Measurements from ENCODE around the gene PTPRU. TPM values are rescaled to one million over a fixed set of nuclear protein-coding genes. Genes with fewer than 3 reads are reported as not detected.
"Not testable (repeated sequence)": the region's sequence is repeated elsewhere in the genome, so short reads cannot be mapped to it uniquely, and the experiment has no call there.

Gene PTPRU
- total and polyA plus RNA-seq, 7 experiments from 2014 or later = 0.17 to 0.42 TPM; not detected in 5

DNA sequence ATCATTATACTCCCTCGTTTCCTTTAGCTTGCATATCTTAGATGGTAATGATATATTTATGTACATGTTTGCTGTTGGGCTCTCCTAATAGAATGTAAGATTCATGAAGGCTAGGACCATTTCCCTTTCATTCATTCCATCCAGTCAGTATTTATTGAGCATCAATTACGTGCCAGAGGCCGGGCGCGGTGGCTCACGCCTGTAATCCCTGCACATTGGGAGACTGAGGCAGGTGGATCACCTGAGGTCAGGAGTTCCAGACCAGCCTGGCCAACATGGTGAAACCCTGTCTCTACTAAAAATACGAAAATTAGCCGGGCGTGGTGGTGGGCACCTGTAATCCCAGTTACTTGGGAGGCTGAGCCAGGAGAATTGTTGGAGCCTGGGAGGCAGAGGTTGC, 1.4 kb upstream of the PTPRU start:
- Mint-ChIP-seq H3K4me1 (peaks cover 23 to 41% (median 39%) of the 10 kb centered on the region in 7 donors), H3K4me3 (peak overlapping the region in 2 of 10 donors; percentile 17 to 30), H3K27me3 (peaks cover 24 to 57% (median 41%) of the 10 kb centered on the region in 5 donors)
- not testable (repeated sequence) for H3K9me3 ChIP-seq (ENCODE audit: control insufficient read depth in 2 of 3, low read length in 3 of 3); H3K27ac Mint-ChIP-seq; H3K36me3 ChIP-seq (ENCODE audit: control insufficient read depth in 2 of 3, insufficient read depth in 3 of 3, low read length in 3 of 3); H3K27ac ChIP-seq (ENCODE audit: low read depth, low read length); H3K36me3 Mint-ChIP-seq; ATAC-seq; H3K9me3 Mint-ChIP-seq; DNase-seq; H3K4me3 ChIP-seq (ENCODE audit: low read length)
- ChIA-PET CTCF (interaction anchor here (1.4 kb wide), 1 partner anchor 1145 kb away, joined by 9 read pairs; no protein-coding TSS in a partner anchor), POLR2A (interaction anchor here (1.8 kb wide), 1 partner anchor 1145 kb away, joined by 4 read pairs; no protein-coding TSS in a partner anchor)
- Histone ChIP-seq H3K27me3 (ENCODE audit: control insufficient read depth in 2 of 2, insufficient read depth in 2 of 2, low read length in 2 of 2) (peaks cover 12 to 14% of the 10 kb centered on the region in 2 donors), H3K4me1 (ENCODE audit: control insufficient read depth in 2 of 2, insufficient read depth in 2 of 2, low read length in 2 of 2) (peaks cover 13 to 20% of the 10 kb centered on the region in 2 donors)
- intact Hi-C loops (cut with micrococcal nuclease) = loop anchor here (5.0 to 10.0 kb wide), 6 partner anchors 53 to 1930 kb away; partner anchors contain the start of gene SRSF4 (in 1 of the 2)

DNA sequence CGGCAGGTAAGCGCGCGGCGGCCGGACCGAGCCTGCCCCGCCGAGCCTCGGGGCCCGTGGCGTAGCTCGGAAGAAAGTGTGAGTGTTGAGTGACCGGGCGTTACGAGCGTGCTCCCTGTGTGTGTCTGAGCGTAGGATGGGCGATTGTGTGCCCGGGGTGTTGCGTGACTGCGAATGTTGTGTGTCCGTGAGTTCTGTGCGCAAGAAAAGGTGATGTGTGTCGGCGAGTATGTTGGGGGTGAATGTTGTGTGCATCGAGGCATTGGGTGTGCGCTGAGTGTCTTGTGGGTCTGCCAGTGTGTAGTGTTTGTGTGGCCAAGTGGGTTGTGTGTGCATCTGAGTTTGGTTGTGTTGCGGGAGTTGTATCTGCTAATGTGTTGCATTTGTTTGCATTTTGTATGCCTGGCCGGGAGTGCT, 398 bp downstream of the PTPRU start:
- Histone ChIP-seq H3K9me3 (ENCODE audit: control insufficient read depth in 2 of 3, low read length in 3 of 3) (no peaks in the 10 kb centered on the region), H3K27me3 (ENCODE audit: control insufficient read depth in 2 of 2, insufficient read depth in 2 of 2, low read length in 2 of 2) (peaks cover 12 to 14% of the 10 kb centered on the region in 2 donors), H3K4me1 (ENCODE audit: control insufficient read depth in 2 of 2, insufficient read depth in 2 of 2, low read length in 2 of 2) (peaks cover 4 to 17% of the 10 kb centered on the region in 2 donors), H3K36me3 (ENCODE audit: control insufficient read depth in 2 of 3, insufficient read depth in 3 of 3, low read length in 3 of 3) (no peaks in the 10 kb centered on the region), H3K4me3 (ENCODE audit: low read length) (peak overlapping the region; percentile 14), H3K27ac (ENCODE audit: low read depth, low read length) (no peak overlapping the region)
- Mint-ChIP-seq H3K9me3 (peaks cover 0 to 2% (median 0%) of the 10 kb centered on the region in 11 donors), H3K36me3 (peaks cover 0 to 7% (median 2%) of the 10 kb centered on the region in 5 donors), H3K4me3 (peak overlapping the region; percentile 79 to 97 (median 86)), H3K27me3 (peaks cover 40 to 68% (median 56%) of the 10 kb centered on the region in 5 donors), H3K4me1 (peaks cover 15 to 26% (median 22%) of the 10 kb centered on the region in 7 donors), H3K27ac (peak overlapping the region in 6 of 9 donors; percentile 0 to 80 (median 25))
- DNase-seq (peak in 2 of 9 donors; percentile 9 to 18), ATAC-seq (no peak)
- POLR2A ChIA-PET = no interaction called here
- intact Hi-C loops (cut with micrococcal nuclease) = loop anchor here (1.0 to 10.0 kb wide), 9 partner anchors 218 to 1928 kb away; no protein-coding TSS in a partner anchor
- CTCF ChIA-PET = interaction anchor here (0.6 to 0.9 kb wide), 3 partner anchors 828 to 1145 kb away, joined by 3 to 8 read pairs (median 3); no protein-coding TSS in a partner anchor

DNA sequence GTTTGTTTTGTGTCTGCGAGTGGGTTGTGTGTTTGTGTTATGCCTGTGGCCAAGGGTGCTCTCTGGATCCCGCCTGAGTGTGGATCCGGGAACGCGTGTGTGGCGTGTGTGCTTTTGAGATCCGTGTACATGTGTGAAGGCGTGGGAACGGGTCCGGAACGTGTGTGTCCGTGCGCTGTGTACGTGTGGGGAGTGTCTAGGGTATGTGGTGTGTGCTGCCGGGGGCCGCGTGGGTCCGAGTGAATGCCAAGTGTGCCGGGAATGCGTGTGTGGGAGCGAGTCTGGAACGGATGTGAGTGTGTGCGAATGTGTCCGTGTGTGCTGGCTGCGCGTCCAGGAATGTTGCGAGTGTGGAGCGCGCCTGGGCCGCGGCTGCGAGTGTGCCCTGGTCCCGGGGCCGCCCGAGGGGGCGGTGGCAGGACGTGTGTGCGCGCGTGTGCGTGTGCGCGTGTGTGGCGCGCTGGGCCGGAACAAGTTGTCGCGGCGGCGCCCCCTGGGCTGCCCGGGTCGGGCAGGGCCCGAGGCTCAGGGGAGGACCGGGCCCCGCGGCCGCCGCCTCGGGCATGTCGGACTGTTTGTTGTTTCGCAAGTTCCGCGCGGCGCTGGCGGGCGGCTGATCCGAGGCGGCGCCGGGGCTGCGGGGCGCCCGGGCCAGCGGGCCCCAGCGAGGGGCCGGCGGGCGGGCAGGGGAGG, 953 bp downstream of the PTPRU start:
- intact Hi-C loops (cut with micrococcal nuclease) = loop anchor here (2.0 to 10.0 kb wide), 6 partner anchors 218 to 1928 kb away; no protein-coding TSS in a partner anchor

DNA sequence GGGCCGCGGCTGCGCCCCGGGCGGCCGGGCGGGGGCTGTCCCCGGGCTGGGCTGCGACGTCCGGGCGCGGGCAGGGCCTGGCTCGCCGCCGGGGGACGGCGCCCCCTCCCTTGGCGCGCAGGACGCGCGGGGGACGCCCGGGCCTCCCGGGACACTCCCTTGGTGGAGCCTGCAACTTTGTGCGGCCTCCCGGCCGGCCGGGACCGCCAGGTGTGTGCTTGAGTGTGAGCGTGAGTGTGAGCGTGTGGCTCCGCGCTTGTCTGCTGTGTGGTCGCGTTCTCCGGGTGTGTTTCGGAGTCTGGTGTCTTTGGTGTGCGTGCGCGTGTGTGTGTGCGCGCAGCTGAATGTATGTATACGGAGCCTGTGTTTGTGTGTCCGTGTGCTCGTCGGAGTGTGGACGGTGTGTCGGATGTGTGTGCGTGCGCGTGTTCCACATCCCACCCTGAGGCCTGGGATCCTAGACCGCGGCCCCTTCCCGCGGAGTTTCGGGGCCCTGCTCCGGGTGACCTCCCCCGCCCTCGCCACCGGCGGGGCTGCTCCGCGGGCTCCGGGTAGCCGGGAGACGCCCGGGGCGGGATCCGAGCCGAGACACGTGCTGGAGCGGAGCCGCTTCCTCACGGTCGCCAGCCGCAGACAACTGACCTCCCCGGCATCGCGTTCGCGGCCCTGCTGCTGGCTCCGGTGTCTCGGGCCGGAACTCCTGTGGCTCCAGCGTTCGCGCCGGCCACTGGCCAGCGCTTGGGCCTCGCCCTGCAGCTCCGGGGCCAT, 1.7 kb downstream of the PTPRU start:
- Mint-ChIP-seq H3K36me3 (peaks cover 0 to 7% (median 2%) of the 10 kb centered on the region in 5 donors), H3K4me3 (peak overlapping the region; percentile 78 to 91 (median 84)), H3K4me1 (peaks cover 15 to 26% (median 22%) of the 10 kb centered on the region in 7 donors), H3K27ac (peak overlapping the region in 3 of 9 donors; percentile 32 to 84 (median 48)), H3K9me3 (peaks cover 0 to 2% (median 0%) of the 10 kb centered on the region in 11 donors), H3K27me3 (peaks cover 42 to 65% (median 61%) of the 10 kb centered on the region in 5 donors)
- Histone ChIP-seq H3K9me3 (ENCODE audit: control insufficient read depth in 2 of 3, low read length in 3 of 3) (no peaks in the 10 kb centered on the region), H3K4me1 (ENCODE audit: control insufficient read depth in 2 of 2, insufficient read depth in 2 of 2, low read length in 2 of 2) (peaks cover 4 to 17% of the 10 kb centered on the region in 2 donors), H3K27ac (ENCODE audit: low read depth, low read length) (no peak overlapping the region), H3K36me3 (ENCODE audit: control insufficient read depth in 2 of 3, insufficient read depth in 3 of 3, low read length in 3 of 3) (no peaks in the 10 kb centered on the region), H3K4me3 (ENCODE audit: low read length) (no peak overlapping the region), H3K27me3 (ENCODE audit: control insufficient read depth in 2 of 2, insufficient read depth in 2 of 2, low read length in 2 of 2) (peaks cover 12 to 14% of the 10 kb centered on the region in 2 donors)
- intact Hi-C loops (cut with micrococcal nuclease) = loop anchor here (2.0 to 10.0 kb wide), 6 partner anchors 217 to 1927 kb away; no protein-coding TSS in a partner anchor
- ChIA-PET CTCF (no interaction called here), POLR2A (no interaction called here)
- ATAC-seq (no peak), DNase-seq (peak in 1 of 9 donors; percentile 26)

More for the DNA sequence above, 953 bp downstream of the PTPRU start:
- POLR2A ChIA-PET = no interaction called here
- H3K4me1 Mint-ChIP-seq = peaks cover 15 to 26% (median 22%) of the 10 kb centered on the region in 7 donors
- Histone ChIP-seq H3K36me3 (ENCODE audit: control insufficient read depth in 2 of 3, insufficient read depth in 3 of 3, low read length in 3 of 3) (no peaks in the 10 kb centered on the region), H3K27ac (ENCODE audit: low read depth, low read length) (no peak overlapping the region), H3K9me3 (ENCODE audit: control insufficient read depth in 2 of 3, low read length in 3 of 3) (no peaks in the 10 kb centered on the region), H3K4me1 (ENCODE audit: control insufficient read depth in 2 of 2, insufficient read depth in 2 of 2, low read length in 2 of 2) (peaks cover 4 to 17% of the 10 kb centered on the region in 2 donors), H3K4me3 (ENCODE audit: low read length) (peak overlapping the region; percentile 14), H3K27me3 (ENCODE audit: control insufficient read depth in 2 of 2, insufficient read depth in 2 of 2, low read length in 2 of 2) (peaks cover 12 to 14% of the 10 kb centered on the region in 2 donors)
- DNase-seq (peak in 5 of 9 donors; percentile 11 to 18 (median 14)), ATAC-seq (no peak)
- peak overlapping the region in 6 of 9 donors; percentile 0 to 80 (median 25) for H3K27ac Mint-ChIP-seq
- H3K4me3 Mint-ChIP-seq = peak overlapping the region; percentile 79 to 97 (median 86)
- CTCF ChIA-PET = interaction anchor here (0.6 to 0.9 kb wide), 2 partner anchors 827 to 1143 kb away, joined by 3 to 8 read pairs; no protein-coding TSS in a partner anchor
- peaks cover 0 to 7% (median 2%) of the 10 kb centered on the region in 5 donors for H3K36me3 Mint-ChIP-seq
- peaks cover 42 to 69% (median 57%) of the 10 kb centered on the region in 5 donors for H3K27me3 Mint-ChIP-seq
- H3K9me3 Mint-ChIP-seq = peaks cover 0 to 2% (median 0%) of the 10 kb centered on the region in 11 donors

DNA sequence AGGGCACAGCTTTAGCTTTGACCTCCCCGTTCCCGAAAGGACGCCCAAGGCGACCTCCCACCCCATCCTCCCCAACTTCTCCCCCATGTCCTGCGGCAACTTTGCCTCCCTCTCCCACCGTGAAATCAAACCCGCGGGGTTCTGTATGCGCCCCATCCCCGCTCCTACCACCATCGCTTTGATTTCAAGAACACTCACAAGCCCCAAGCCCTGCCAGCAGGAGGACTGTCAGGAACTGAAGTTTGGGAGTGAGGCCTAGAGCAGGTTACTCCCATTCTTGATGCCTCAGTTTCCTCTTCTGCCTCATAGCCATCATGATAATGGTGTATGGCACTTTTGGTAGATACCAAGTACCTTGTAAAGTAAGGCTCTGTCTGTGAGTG, 2.3 kb downstream of the PTPRU start:
- CTCF ChIA-PET = no interaction called here
- H3K4me1 ChIP-seq (ENCODE audit: control insufficient read depth in 2 of 2, insufficient read depth in 2 of 2, low read length in 2 of 2) = peaks cover 4 to 17% of the 10 kb centered on the region in 2 donors
- peaks cover 15 to 26% (median 22%) of the 10 kb centered on the region in 7 donors for H3K4me1 Mint-ChIP-seq
- H3K27ac Mint-ChIP-seq = peak overlapping the region in 1 of 9 donors; percentile 53
- intact Hi-C loops (cut with micrococcal nuclease) = loop anchor here (5.0 to 10.0 kb wide), 5 partner anchors 216 to 1926 kb away; no protein-coding TSS in a partner anchor
- H3K36me3 ChIP-seq (ENCODE audit: control insufficient read depth in 2 of 3, insufficient read depth in 3 of 3, low read length in 3 of 3) = no peaks in the 10 kb centered on the region
- POLR2A ChIA-PET = no interaction called here
- H3K36me3 Mint-ChIP-seq = peaks cover 0 to 7% (median 2%) of the 10 kb centered on the region in 5 donors
- H3K4me3 ChIP-seq (ENCODE audit: low read length) = no peak overlapping the region
- H3K4me3 Mint-ChIP-seq = peak overlapping the region; percentile 45 to 91 (median 79)
- ATAC-seq = no peak
- H3K27me3 ChIP-seq (ENCODE audit: control insufficient read depth in 2 of 2, insufficient read depth in 2 of 2, low read length in 2 of 2) = peaks cover 12 to 14% of the 10 kb centered on the region in 2 donors
- peaks cover 42 to 64% (median 61%) of the 10 kb centered on the region in 5 donors for H3K27me3 Mint-ChIP-seq
- DNase-seq = no peak
- no peak overlapping the region for H3K27ac ChIP-seq (ENCODE audit: low read depth, low read length)
- peaks cover 0 to 2% (median 0%) of the 10 kb centered on the region in 11 donors for H3K9me3 Mint-ChIP-seq
- no peaks in the 10 kb centered on the region for H3K9me3 ChIP-seq (ENCODE audit: control insufficient read depth in 2 of 3, low read length in 3 of 3)

DNA sequence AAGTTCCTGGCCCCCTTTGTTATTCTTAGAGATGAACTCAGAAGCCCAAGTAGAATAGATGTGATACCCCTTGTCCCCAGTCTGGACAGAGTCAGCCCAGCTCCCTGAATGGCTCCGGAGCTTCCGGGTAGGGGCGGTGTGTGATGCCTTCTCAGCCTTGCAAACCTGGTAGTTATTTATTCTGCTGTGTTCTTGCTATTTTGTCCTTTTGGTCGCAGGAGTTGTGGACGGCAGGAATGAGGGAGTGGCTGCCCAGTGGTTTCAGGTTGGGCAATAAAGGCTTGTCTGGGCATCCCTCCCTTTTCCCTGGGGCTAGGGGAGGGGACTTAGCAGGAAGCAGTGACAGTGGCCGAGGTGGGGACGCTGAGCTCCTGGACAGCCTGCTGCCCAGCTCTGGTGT, 2.8 kb downstream of the PTPRU start:
- ChIA-PET CTCF (no interaction called here), POLR2A (no interaction called here)
- no peak overlapping the region for H3K27ac ChIP-seq (ENCODE audit: low read depth, low read length)
- ATAC-seq (no peak), DNase-seq (no peak)
- Mint-ChIP-seq H3K36me3 (peaks cover 0 to 7% (median 2%) of the 10 kb centered on the region in 5 donors), H3K27me3 (peaks cover 42 to 61% (median 56%) of the 10 kb centered on the region in 5 donors), H3K9me3 (peaks cover 0 to 2% (median 0%) of the 10 kb centered on the region in 11 donors), H3K4me1 (peaks cover 15 to 26% (median 22%) of the 10 kb centered on the region in 7 donors), H3K27ac (no peak overlapping the region), H3K4me3 (peak overlapping the region in 8 of 10 donors; percentile 45 to 91 (median 82))
- no peaks in the 10 kb centered on the region for H3K9me3 ChIP-seq (ENCODE audit: control insufficient read depth in 2 of 3, low read length in 3 of 3)
- no peaks in the 10 kb centered on the region for H3K36me3 ChIP-seq (ENCODE audit: control insufficient read depth in 2 of 3, insufficient read depth in 3 of 3, low read length in 3 of 3)
- H3K27me3 ChIP-seq (ENCODE audit: control insufficient read depth in 2 of 2, insufficient read depth in 2 of 2, low read length in 2 of 2) = peaks cover 12 to 14% of the 10 kb centered on the region in 2 donors
- peaks cover 4 to 17% of the 10 kb centered on the region in 2 donors for H3K4me1 ChIP-seq (ENCODE audit: control insufficient read depth in 2 of 2, insufficient read depth in 2 of 2, low read length in 2 of 2)
- no peak overlapping the region for H3K4me3 ChIP-seq (ENCODE audit: low read length)
- intact Hi-C loops (cut with micrococcal nuclease) = loop anchor here (5.0 to 10.0 kb wide), 5 partner anchors 216 to 1926 kb away; no protein-coding TSS in a partner anchor

Measured in naive thymus-derived CD4-positive, alpha-beta T cell (primary cell).